ENCODE data around the gene SLC7A14. TPM values are rescaled to one million over a fixed set of nuclear protein-coding genes. Genes with fewer than 3 reads are reported as not detected.
A peak's percentile ranks its signal among the peaks of the same experiment; 100 is the strongest.

SLC7A14 gene
- total and polyA plus RNA-seq, 2 of the 13 experiments (the other 11 are each of a cell fraction or from before 2014, with no cell fraction given): not detected

DNA sequence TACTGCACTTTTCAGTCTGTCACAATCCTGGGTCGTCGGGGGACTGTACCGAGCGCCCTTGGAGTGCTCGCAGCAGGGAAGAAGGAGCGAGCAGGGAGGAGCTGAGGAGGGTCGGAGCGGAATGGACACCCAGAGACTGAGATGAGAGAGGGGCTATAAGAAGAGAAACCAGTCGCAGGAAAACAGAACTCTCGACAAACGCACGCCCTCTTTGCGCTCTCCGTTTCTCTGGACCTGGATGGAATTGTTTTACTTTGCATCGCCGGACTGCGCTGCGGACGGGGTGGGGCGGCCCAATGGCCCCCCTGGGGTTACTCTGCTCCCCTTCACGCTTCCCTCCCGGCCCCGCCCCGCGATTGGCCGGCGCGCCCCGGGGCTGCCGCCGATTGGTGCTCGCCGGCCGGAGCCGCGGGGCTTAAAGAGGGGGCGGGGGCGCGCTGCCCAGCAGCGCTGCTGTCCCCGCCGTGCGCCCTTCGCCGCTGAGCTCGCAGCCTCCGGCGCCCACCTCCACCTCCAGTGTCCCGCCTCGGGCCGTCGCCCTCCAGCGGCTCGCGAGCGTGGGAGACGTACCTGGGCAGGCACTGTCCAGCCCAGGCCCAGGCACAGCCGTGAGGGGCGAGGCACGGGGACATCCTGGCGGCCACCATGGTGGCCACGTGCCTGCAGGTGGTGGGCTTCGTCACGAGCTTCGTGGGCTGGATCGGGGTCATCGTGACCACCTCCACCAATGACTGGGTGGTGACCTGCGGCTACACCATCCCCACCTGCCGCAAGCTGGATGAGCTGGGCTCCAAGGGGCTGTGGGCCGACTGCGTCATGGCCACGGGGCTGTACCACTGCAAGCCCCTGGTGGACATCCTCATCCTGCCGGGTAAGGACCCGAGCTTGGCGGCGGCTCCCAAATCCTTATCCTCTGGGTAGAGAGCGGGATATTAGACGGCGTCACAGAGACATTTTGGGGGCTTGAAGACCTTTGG lies 167.2 kb downstream of the SLC7A14 start, which contains the start of gene CLDN11 (continued):
- TF ChIP-seq DMTF1 (CRISPR knock-in tag; IDR thresholded peaks at IDR 0.05): no peak
- TF ChIP-seq, protein P1, sequence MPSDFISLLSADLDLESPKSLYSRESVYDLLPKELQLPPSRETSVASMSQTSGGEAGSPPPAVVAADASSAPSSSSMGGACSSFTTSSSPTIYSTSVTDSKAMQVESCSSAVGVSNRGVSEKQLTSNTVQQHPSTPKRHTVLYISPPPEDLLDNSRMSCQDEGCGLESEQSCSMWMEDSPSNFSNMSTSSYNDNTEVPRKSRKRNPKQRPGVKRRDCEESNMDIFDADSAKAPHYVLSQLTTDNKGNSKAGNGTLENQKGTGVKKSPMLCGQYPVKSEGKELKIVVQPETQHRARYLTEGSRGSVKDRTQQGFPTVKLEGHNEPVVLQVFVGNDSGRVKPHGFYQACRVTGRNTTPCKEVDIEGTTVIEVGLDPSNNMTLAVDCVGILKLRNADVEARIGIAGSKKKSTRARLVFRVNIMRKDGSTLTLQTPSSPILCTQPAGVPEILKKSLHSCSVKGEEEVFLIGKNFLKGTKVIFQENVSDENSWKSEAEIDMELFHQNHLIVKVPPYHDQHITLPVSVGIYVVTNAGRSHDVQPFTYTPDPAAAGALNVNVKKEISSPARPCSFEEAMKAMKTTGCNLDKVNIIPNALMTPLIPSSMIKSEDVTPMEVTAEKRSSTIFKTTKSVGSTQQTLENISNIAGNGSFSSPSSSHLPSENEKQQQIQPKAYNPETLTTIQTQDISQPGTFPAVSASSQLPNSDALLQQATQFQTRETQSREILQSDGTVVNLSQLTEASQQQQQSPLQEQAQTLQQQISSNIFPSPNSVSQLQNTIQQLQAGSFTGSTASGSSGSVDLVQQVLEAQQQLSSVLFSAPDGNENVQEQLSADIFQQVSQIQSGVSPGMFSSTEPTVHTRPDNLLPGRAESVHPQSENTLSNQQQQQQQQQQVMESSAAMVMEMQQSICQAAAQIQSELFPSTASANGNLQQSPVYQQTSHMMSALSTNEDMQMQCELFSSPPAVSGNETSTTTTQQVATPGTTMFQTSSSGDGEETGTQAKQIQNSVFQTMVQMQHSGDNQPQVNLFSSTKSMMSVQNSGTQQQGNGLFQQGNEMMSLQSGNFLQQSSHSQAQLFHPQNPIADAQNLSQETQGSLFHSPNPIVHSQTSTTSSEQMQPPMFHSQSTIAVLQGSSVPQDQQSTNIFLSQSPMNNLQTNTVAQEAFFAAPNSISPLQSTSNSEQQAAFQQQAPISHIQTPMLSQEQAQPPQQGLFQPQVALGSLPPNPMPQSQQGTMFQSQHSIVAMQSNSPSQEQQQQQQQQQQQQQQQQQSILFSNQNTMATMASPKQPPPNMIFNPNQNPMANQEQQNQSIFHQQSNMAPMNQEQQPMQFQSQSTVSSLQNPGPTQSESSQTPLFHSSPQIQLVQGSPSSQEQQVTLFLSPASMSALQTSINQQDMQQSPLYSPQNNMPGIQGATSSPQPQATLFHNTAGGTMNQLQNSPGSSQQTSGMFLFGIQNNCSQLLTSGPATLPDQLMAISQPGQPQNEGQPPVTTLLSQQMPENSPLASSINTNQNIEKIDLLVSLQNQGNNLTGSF (CRISPR knock-in tag; IDR thresholded peaks at IDR 0.05): no peak
- TF ChIP-seq, protein P2, sequence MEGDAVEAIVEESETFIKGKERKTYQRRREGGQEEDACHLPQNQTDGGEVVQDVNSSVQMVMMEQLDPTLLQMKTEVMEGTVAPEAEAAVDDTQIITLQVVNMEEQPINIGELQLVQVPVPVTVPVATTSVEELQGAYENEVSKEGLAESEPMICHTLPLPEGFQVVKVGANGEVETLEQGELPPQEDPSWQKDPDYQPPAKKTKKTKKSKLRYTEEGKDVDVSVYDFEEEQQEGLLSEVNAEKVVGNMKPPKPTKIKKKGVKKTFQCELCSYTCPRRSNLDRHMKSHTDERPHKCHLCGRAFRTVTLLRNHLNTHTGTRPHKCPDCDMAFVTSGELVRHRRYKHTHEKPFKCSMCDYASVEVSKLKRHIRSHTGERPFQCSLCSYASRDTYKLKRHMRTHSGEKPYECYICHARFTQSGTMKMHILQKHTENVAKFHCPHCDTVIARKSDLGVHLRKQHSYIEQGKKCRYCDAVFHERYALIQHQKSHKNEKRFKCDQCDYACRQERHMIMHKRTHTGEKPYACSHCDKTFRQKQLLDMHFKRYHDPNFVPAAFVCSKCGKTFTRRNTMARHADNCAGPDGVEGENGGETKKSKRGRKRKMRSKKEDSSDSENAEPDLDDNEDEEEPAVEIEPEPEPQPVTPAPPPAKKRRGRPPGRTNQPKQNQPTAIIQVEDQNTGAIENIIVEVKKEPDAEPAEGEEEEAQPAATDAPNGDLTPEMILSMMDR (CRISPR knock-in tag; IDR thresholded peaks at IDR 0.05): peak; percentile 30; the same call in 1 of the 2 replicates
- TF ChIP-seq ZNF781 (CRISPR knock-in tag; IDR thresholded peaks at IDR 0.05; ENCODE audit: borderline replicate concordance, not compliant biosample characterization): no peak
- no peak for TF ChIP-seq HNF4G (IDR thresholded peaks at IDR 0.05; ENCODE audit: borderline replicate concordance, low read depth, low read length)
- TF ChIP-seq HNF4G (CRISPR knock-in tag; IDR thresholded peaks at IDR 0.05; ENCODE audit: borderline replicate concordance, low read depth): 0 out of 2 replicates have a peak, but pooled peaks have one; percentile 37
- no peak for TF ChIP-seq TCF7L2 (IDR thresholded peaks at IDR 0.05; ENCODE audit: low read depth, low read length)
- no peak for TF ChIP-seq ZNF784 (CRISPR knock-in tag; IDR thresholded peaks at IDR 0.05; ENCODE audit: borderline replicate concordance)
- no peak for TF ChIP-seq ZSCAN30 (CRISPR knock-in tag; IDR thresholded peaks at IDR 0.05)
- TF ChIP-seq CC2D1A (CRISPR knock-in tag; IDR thresholded peaks at IDR 0.05): no peak
- TF ChIP-seq FOXM1 (CRISPR knock-in tag; IDR thresholded peaks at IDR 0.05): 0 out of 2 replicates have a peak, but pooled peaks have one; percentile 19
- TF ChIP-seq IKZF1 (IDR thresholded peaks at IDR 0.05): no peak
- no peak for TF ChIP-seq ZNF749 (CRISPR knock-in tag; IDR thresholded peaks at IDR 0.05; ENCODE audit: borderline replicate concordance)
- no peak for TF ChIP-seq ZNF10 (CRISPR knock-in tag; IDR thresholded peaks at IDR 0.05; ENCODE audit: borderline replicate concordance, low read depth)
- TF ChIP-seq ZNF672 (CRISPR knock-in tag; IDR thresholded peaks at IDR 0.05): no peak
- no peak for TF ChIP-seq EZH2 (conservative IDR thresholded peaks at IDR 0.05; ENCODE audit: low read depth, low read length)
- no peak for TF ChIP-seq GATA4 (IDR thresholded peaks at IDR 0.05; ENCODE audit: borderline replicate concordance, low read depth)
- no peak for TF ChIP-seq DDIT3 (CRISPR knock-in tag; IDR thresholded peaks at IDR 0.05)
